ENCODE measurements around the gene DNAJC22.

DNA sequence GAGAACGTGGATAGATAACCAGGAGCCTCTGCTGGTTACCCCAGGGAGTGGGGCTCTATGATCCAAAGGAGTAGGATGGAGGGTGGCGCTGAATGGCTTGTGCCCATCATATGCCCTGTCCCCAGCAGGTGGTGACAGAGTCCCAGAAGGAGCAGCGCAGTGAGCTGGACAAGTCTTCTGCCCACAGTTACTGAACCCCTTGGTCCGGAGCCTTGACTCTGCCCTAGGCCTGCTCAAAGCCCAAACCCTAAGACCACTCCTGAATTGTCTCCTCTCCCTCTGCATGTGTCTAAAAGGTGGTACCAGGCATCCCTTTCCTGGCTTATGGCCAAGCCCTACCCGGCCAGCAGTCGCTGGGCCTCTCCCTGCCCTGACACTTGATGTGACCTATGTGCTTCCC is 48.5 kb upstream of the DNAJC22 start:
- TF ChIP-seq, protein P1, sequence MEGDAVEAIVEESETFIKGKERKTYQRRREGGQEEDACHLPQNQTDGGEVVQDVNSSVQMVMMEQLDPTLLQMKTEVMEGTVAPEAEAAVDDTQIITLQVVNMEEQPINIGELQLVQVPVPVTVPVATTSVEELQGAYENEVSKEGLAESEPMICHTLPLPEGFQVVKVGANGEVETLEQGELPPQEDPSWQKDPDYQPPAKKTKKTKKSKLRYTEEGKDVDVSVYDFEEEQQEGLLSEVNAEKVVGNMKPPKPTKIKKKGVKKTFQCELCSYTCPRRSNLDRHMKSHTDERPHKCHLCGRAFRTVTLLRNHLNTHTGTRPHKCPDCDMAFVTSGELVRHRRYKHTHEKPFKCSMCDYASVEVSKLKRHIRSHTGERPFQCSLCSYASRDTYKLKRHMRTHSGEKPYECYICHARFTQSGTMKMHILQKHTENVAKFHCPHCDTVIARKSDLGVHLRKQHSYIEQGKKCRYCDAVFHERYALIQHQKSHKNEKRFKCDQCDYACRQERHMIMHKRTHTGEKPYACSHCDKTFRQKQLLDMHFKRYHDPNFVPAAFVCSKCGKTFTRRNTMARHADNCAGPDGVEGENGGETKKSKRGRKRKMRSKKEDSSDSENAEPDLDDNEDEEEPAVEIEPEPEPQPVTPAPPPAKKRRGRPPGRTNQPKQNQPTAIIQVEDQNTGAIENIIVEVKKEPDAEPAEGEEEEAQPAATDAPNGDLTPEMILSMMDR (IDR thresholded peaks at IDR 0.05; ENCODE audit: poor library complexity), result no peak
- TF ChIP-seq EZH2 (IDR thresholded peaks at IDR 0.05; ENCODE audit: borderline replicate concordance), result no peak
- no peak for TF ChIP-seq EZH2phosphoT487 (IDR thresholded peaks at IDR 0.05; ENCODE audit: low read depth, severe bottlenecking, unreplicated experiment)
